GM19463 (cell line): ENCODE measurements around the gene SLC6A13.

Experiments used
- ATAC-seq: cut with Tn5 transposase; IDR thresholded peaks from one replicate; pipeline ENCODE4 v1.9.1; 2021; ENCODE audit warnings: mild to moderate bottlenecking, moderate library complexity; ENCODE audit not compliant: unreplicated experiment

SLC6A13 gene

DNA sequence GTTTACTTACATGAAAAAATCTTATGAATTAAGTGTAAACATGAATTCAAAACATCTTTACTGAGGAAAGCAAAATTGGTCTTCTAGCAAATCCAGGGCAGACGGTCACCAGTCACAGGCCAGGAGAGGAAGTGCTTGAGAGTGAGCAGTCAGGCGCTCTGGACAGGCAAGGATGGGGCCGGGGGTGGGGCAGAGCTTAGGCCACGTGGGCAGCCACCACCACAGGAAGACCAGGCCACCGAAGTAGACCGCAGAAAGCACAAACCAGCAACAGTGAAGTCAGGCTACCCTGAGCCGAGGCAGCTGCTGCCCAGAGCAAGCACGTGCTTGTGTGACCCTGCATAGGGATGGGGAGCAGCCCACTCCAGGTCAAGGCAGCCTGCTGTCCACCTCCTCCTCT is 82.2 kb downstream of the SLC6A13 start:
- ATAC-seq: no peak

DNA sequence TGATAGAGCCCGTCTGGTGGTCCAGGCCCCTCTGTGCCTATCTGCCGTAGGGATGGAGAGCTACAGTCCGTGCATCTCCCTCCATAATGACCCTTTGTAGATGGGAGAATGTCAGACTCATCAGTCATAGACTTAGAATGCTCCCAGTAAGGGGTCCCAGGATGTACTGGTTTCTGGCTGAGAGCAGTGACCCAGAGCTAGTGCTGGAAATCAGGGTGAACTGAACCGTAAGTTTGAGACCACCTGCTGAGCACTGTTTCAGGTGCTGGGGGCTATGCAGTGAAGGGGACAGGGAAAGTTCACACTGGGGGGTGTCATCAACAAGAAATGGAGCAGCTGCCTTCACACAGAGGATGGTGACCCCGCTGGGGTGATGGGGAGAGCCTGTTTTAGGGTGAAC is 82.8 kb downstream of the SLC6A13 start:
- ATAC-seq: no peak

DNA sequence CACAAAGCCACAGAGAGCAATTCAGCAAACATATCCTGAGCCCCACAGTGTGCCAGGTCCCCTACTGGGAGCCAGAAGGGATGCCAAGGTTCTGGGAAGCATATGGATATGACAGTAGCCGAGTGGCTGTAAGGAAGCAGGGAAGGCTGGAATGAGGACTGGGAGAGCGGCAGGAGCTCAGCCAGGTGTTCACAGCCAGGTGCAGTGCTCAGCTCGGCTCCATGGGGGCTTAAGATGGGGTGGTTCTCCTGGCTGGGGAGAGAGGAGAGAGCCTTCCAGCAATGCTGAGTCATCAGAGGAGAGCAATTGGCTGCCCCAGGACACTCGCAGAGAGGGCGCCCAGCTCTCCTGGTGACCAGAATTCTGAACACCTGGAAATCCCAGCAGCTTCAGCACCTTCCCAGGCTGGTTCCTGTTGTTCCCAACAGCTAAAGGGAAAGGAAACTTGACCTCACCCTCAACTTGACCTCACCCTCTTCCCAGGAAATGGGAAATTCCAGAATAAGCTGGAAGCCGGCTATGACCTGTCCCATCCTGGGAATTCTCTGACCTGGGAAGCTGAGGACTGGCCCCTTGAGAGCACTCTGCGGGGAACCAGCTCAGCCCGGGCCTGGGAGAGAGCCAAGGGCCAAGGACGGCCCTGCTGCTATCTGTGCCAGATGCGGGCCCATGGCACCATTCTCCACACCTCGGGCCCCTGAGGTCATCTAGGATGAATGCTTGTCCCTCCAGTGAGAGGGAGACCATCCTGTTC is 83.3 kb downstream of the SLC6A13 start:
- no peak for ATAC-seq

DNA sequence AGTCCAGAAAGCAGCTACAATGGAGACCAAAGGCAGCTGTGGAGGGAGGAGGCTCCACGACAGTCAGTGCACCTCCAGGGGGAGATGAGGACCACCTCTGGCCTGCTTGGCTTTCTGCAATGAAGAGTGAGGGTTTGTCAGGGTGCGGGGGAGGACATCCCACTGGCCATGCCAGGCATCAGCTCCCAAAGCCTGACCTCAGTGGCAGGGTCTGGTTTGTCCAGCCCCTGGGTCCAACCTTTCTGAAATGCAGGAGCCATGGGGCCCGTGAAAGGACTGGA is 83.9 kb downstream of the SLC6A13 start:
- ATAC-seq: no peak

DNA sequence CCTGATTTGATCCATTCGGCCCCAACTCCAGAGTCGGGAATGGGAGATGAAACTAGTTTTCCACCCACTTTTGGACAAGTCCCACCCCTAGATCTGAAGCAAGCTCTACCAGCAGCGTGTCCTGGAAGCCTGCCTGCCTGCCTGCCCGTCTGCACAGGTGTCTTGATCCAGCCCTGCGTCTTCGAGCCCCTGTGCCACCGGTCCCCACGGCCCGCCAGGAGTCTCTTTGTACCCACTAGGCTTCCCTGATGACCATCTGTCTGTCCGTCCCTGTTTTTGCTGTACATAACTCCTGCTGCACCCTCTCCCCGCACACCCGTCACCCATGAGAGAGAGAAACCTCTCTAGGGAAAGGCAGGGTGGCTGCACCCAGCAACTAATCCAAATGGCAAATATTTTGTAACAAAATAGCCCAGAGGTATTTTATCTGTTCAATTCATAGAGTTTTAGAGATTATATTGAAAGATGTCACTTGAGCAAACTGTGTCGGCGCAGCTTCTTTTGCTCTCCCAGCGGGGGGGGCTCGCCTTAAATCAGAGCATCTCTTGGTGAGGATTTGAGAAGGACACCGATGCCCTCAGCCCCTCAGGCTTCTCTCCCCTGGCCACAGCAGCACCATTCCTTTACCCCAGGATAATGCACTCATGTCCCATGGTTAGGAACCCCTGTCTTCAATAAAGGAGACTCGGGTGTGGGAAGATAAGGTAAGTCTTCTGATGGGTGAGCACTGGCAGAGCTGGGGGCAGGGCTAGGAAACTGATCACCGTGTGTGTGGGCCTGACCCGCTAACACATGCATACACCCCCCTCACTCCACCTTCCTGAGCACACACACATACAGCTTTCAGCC is 84.4 kb downstream of the SLC6A13 start:
- no peak for ATAC-seq

- ATAC-seq: no peak
These were observed 85.2 kb downstream of the SLC6A13 start for GRCh38 chr12:177336-177979.

- ATAC-seq: no peak
These were observed 86.1 kb downstream of the SLC6A13 start for GRCh38 chr12:176321-177181.

GRCh38 chr12:175759-176158 is 86.9 kb downstream of the SLC6A13 start:
- no peak for ATAC-seq

GRCh38 chr12:175250-175649 is 87.4 kb downstream of the SLC6A13 start:
- ATAC-seq: no peak

GRCh38 chr12:174596-174995 is 88.0 kb downstream of the SLC6A13 start:
- no peak for ATAC-seq

GRCh38 chr12:174124-174523 is 88.5 kb downstream of the SLC6A13 start:
- ATAC-seq: no peak

GRCh38 chr12:172732-173161 is 89.9 kb downstream of the SLC6A13 start:
- no peak for ATAC-seq

GRCh38 chr12:171743-172676 is 90.6 kb downstream of the SLC6A13 start:
- ATAC-seq: no peak

- no peak for ATAC-seq
These were observed 91.4 kb downstream of the SLC6A13 start for GRCh38 chr12:171276-171675.
